Measurements from ENCODE around the gene USE1. TPM values are rescaled to one million over a fixed set of nuclear protein-coding genes. Genes with fewer than 3 reads are reported as not detected.

USE1 gene
- total RNA-seq, 3 donors from 2014 or later, result 15.5 to 29.0 (median 27.5) TPM

DNA sequence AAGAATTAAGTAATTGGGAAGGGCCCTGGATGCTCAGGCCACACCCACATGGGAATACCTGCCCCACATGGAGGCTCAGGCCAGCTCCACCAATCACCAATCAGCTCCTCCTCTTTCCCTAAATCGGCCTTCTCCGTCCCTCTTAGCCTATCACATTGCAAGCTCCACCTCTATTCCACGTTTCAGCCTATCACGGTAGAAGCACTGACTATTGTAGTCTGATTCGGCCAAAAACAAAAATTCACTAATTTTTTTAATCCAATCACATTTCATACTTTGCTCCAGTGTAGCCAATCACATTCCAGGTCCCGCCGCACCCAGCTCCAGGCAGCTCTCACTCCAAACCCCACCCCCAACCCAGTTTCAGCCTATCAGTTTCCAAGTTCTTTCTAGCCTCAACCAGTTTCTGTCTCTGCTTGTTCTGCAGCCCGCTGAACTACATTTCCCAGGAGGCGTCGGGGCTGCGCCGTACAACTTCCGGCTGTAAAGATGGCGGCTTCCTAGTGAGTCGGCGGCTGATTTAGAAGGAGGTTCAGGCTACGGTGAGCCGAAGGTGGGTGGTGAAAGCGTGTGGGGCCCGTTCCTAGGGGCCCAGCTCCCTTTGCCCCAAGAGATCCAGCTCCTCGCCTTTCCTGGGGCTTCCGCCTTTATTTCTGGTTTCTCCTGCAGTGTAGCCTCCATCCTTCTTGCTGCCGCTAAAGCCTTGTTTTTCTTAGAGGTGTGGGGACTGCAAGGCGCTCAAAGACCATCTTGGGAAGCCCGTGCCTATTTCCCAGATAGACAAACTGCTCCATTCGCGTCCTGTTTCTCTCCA, 52.0 kb downstream of the USE1 start, which contains the start of gene BABAM1:
Gene BABAM1, plus strand, starts transcription at position 469 of the 814 bp plus-strand sequence. CDS start 1,364 bp downstream, outside the sequence.
- Histone ChIP-seq H3K4me1 (peaks cover 0 to 5% of the 10 kb centered on the region in 2 donors), H3K4me3 (peak within 1 kb of the TSS; percentile 75 to 94 (median 92)), H3K36me3 (no peaks in the 10 kb centered on the region), H3K9me3 (no peaks in the 10 kb centered on the region), H3K27ac (peak within 1 kb of the TSS in 1 of 2 donors; percentile 78), H3K27me3 (no peaks in the 10 kb centered on the region)
- peak; percentile 89 to 99 for DNase-seq (ENCODE audit: low spot score in 2 of 2)
- TF ChIP-seq POLR2A (IDR thresholded peaks at IDR 0.05) (peak; percentile 22), POLR2AphosphoS5 (IDR thresholded peaks at IDR 0.05) (peak in 2 of 3 donors; percentile 69 to 84)
- TF ChIP-seq, protein P1, sequence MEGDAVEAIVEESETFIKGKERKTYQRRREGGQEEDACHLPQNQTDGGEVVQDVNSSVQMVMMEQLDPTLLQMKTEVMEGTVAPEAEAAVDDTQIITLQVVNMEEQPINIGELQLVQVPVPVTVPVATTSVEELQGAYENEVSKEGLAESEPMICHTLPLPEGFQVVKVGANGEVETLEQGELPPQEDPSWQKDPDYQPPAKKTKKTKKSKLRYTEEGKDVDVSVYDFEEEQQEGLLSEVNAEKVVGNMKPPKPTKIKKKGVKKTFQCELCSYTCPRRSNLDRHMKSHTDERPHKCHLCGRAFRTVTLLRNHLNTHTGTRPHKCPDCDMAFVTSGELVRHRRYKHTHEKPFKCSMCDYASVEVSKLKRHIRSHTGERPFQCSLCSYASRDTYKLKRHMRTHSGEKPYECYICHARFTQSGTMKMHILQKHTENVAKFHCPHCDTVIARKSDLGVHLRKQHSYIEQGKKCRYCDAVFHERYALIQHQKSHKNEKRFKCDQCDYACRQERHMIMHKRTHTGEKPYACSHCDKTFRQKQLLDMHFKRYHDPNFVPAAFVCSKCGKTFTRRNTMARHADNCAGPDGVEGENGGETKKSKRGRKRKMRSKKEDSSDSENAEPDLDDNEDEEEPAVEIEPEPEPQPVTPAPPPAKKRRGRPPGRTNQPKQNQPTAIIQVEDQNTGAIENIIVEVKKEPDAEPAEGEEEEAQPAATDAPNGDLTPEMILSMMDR (IDR thresholded peaks at IDR 0.05), result peak in 2 of 3 donors; percentile 8 to 20
- intact Hi-C loops (cut with DNase I; ENCODE audit: low total_unique reads), result loop anchor here (5.0 kb wide), 1 partner anchor 640 kb away; the partner anchor contains the start of gene MED26

DNA sequence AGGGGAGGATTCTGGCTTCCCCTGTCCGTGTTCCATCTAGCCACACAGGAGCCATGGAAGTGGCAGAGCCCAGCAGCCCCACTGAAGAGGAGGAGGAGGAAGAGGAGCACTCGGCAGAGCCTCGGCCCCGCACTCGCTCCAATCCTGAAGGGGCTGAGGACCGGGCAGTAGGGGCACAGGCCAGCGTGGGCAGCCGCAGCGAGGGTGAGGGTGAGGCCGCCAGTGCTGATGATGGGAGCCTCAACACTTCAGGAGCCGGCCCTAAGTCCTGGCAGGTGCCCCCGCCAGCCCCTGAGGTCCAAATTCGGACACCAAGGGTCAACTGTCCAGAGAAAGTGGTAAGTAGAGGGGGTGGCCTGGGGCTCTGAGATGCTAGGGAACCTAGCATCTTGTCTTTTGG, 53.6 kb downstream of the USE1 start:
- Histone ChIP-seq H3K36me3 (no peaks in the 10 kb centered on the region), H3K4me3 (no peak overlapping the region), H3K27me3 (no peaks in the 10 kb centered on the region), H3K9me3 (no peaks in the 10 kb centered on the region), H3K4me1 (peaks cover 0 to 5% of the 10 kb centered on the region in 2 donors), H3K27ac (no peak overlapping the region)
- no peak for DNase-seq (ENCODE audit: low spot score in 2 of 2)
- intact Hi-C loops (cut with DNase I; ENCODE audit: low total_unique reads), result loop anchor here (5.0 kb wide), 1 partner anchor 641 kb away; the partner anchor contains the start of gene MED26
- no peak for TF ChIP-seq POLR2AphosphoS5 (IDR thresholded peaks at IDR 0.05)
- TF ChIP-seq, protein P1 (IDR thresholded peaks at IDR 0.05), result no peak

Other genes with a start within 250 kb of the USE1 start
- gene CPAMD8, start 188.5 kb upstream of the USE1 start, total RNA-seq, result 10 to 100 TPM in 2 of 3 donors, 1 to 10 TPM in 1; 9.5 to 24.0 (median 20.2) TPM
- gene HAUS8, start 139.9 kb upstream of the USE1 start, total RNA-seq, result 1 to 10 TPM; 5.6 to 6.7 (median 5.8) TPM
- 10 to 100 TPM; 76.0 to 79.5 (median 77.4) TPM for gene MYO9B, start 139.6 kb upstream of the USE1 start, total RNA-seq
- 10 to 100 TPM in 1 of 3 donors, 1 to 10 TPM in 2; 8.8 to 13.8 (median 9.4) TPM for gene OCEL1, start 10.9 kb downstream of the USE1 start, total RNA-seq
- 10 to 100 TPM; 23.2 to 52.4 (median 34.7) TPM for gene NR2F6, start 30.6 kb downstream of the USE1 start, total RNA-seq
- gene USHBP1, start 49.4 kb downstream of the USE1 start, total RNA-seq, result 1 to 10 TPM; 5.8 to 8.8 (median 7.0) TPM
- gene BABAM1, start 52.1 kb downstream of the USE1 start, total RNA-seq, result 10 to 100 TPM; 48.5 to 65.6 (median 54.1) TPM
- gene ANKLE1, start 66.5 kb downstream of the USE1 start, total RNA-seq, result 1 to 10 TPM in 2 of 3 donors, under 1 TPM in 1; 0.96 to 1.6 (median 1.0) TPM
- gene ABHD8, start 88.1 kb downstream of the USE1 start, total RNA-seq, result 10 to 100 TPM in 2 of 3 donors, 1 to 10 TPM in 1; 6.7 to 14.4 (median 11.0) TPM
- 100 to 1,000 TPM in 1 of 3 donors, 10 to 100 TPM in 2; 88.5 to 139 (median 98.0) TPM for gene MRPL34, start 90.5 kb downstream of the USE1 start, total RNA-seq
- 10 to 100 TPM in 2 of 3 donors, 1 to 10 TPM in 1; 9.2 to 18.7 (median 11.1) TPM for gene DDA1, start 94.2 kb downstream of the USE1 start, total RNA-seq
- 1 to 10 TPM; 5.1 to 7.2 (median 5.9) TPM for gene ANO8, start 119.5 kb downstream of the USE1 start, total RNA-seq
- 10 to 100 TPM; 15.5 to 22.6 (median 17.7) TPM for gene GTPBP3, start 122.2 kb downstream of the USE1 start, total RNA-seq
- gene PLVAP, start 162.0 kb downstream of the USE1 start, total RNA-seq, result 10 to 100 TPM; 19.9 to 68.8 (median 51.2) TPM
- under 1 TPM in 2 of 3 donors, not detected in 1; 0.64 to 0.66 TPM for gene CCDC194, start 178.8 kb downstream of the USE1 start, total RNA-seq
- 100 to 1,000 TPM in 2 of 3 donors, 10 to 100 TPM in 1; 90.1 to 131 (median 127) TPM for gene BST2, start 190.3 kb downstream of the USE1 start, total RNA-seq
- gene MVB12A, start 204.7 kb downstream of the USE1 start, total RNA-seq, result 10 to 100 TPM; 51.5 to 76.4 (median 74.1) TPM
- under 1 TPM; 0.33 to 0.73 (median 0.64) TPM for gene TMEM221, start 233.3 kb downstream of the USE1 start, total RNA-seq
- under 1 TPM in 1 of 3 donors, not detected in 2; 0.64 TPM for gene NXNL1, start 245.6 kb downstream of the USE1 start, total RNA-seq

All from breast epithelium (tissue), 4 donors.